Glutamatergic neuron (in vitro differentiated cells): ENCODE results near the gene WWTR1. TPM values are rescaled to one million over a fixed set of nuclear protein-coding genes. Genes with fewer than 3 reads are reported as not detected.

ENCODE experiments used
- DNase-seq: peaks from one replicate; pipeline ENCODE4 v3.0.0; 2022
- H3K27ac Mint-ChIP-seq: one replicate; pipeline ENCODE4 v1.8.0; 2020; ENCODE audit warnings: mild to moderate bottlenecking, mixed read lengths, inconsistent platforms; ENCODE audit not compliant: unreplicated experiment
- H3K27me3 Mint-ChIP-seq: one replicate; pipeline ENCODE4 v1.8.0; 2020; ENCODE audit warnings: mild to moderate bottlenecking, moderate library complexity, mixed read lengths, inconsistent platforms; ENCODE audit not compliant: unreplicated experiment
- H3K36me3 Mint-ChIP-seq: one replicate; pipeline ENCODE4 v1.8.0; 2020; ENCODE audit warnings: mild to moderate bottlenecking, mixed read lengths, inconsistent platforms; ENCODE audit not compliant: unreplicated experiment
- H3K4me1 Mint-ChIP-seq: one replicate; pipeline ENCODE4 v1.8.0; 2020; ENCODE audit warnings: mild to moderate bottlenecking, low read depth, mixed read lengths, inconsistent platforms; ENCODE audit not compliant: unreplicated experiment
- H3K4me3 Mint-ChIP-seq: one replicate; pipeline ENCODE4 v1.8.0; 2020; ENCODE audit warnings: mild to moderate bottlenecking, mixed read lengths, inconsistent platforms; ENCODE audit not compliant: unreplicated experiment
- H3K9me3 Mint-ChIP-seq: one replicate; pipeline ENCODE4 v1.8.0; 2020; ENCODE audit warnings: mild to moderate bottlenecking, moderate library complexity, mixed read lengths, inconsistent platforms; ENCODE audit not compliant: unreplicated experiment
- CTCF ChIP-seq: fragments of 200-600 bp; sonication (generic); IDR thresholded peaks from one replicate; pipeline ENCODE4 v1.5.0; 2021; ENCODE audit not compliant: partially characterized antibody, unreplicated experiment
- total RNA-seq: library from RNA; stranded (reverse); fragmentation: NEBNext Ultra II Directional; extraction: Animal tissue kit (Norgen Biotek cat#: 25700); gene quantifications from one replicate; pipeline ENCODE4 v1.2.1, GENCODE V29; 2021; ENCODE audit not compliant: unreplicated experiment

Gene WWTR1
- total RNA-seq, 1 donor from 2014 or later = 2.3 TPM

- no peak overlapping the region for H3K27ac Mint-ChIP-seq
- no peak for TF ChIP-seq CTCF
- H3K36me3 Mint-ChIP-seq = no peaks in the 10 kb centered on the region
- H3K27me3 Mint-ChIP-seq = peaks cover 3% of the 10 kb centered on the region
- no peaks in the 10 kb centered on the region for H3K9me3 Mint-ChIP-seq
- H3K4me1 Mint-ChIP-seq = no peaks in the 10 kb centered on the region
- DNase-seq = no peak
- no peak overlapping the region for H3K4me3 Mint-ChIP-seq
Measured at GRCh38 chr3:149663966-149664365, 6.1 kb upstream of the WWTR1 start.

DNA sequence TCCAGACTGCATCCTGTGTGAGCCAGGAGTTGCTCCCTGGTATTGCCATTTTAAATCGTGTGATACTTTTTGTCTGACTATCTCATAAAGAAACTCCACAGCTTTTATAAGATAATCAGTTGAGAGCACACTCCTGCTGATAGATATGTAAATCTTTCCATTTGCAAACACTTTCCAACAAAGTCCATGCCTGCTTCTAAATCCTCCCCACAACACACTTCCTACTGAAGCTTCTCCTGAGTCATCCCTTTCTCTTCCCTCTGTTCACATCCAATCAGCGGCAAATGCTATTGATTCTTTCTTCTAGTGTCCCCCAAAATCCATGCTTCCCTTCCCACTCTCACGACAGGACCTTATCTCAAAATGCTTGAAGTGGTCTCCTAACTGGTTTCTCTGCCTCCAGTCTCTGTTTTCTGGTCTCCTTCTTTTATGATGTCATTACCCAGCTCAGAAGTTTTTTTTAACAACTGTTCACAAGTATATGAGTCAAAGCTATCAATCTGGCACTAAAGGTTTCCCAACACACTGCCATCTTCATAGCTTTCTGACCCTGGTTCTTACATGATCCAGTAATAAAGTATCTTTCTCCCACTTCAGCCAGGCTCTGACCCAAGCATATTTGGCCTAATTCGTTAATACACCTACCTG lies 4.5 kb upstream of the WWTR1 start:
- H3K27me3 Mint-ChIP-seq = peaks cover 3% of the 10 kb centered on the region
- TF ChIP-seq CTCF = no peak
- no peak for DNase-seq
- peaks cover 3% of the 10 kb centered on the region for H3K4me1 Mint-ChIP-seq
- no peaks in the 10 kb centered on the region for H3K9me3 Mint-ChIP-seq
- no peak overlapping the region for H3K27ac Mint-ChIP-seq
- no peaks in the 10 kb centered on the region for H3K36me3 Mint-ChIP-seq
- no peak overlapping the region for H3K4me3 Mint-ChIP-seq

DNA sequence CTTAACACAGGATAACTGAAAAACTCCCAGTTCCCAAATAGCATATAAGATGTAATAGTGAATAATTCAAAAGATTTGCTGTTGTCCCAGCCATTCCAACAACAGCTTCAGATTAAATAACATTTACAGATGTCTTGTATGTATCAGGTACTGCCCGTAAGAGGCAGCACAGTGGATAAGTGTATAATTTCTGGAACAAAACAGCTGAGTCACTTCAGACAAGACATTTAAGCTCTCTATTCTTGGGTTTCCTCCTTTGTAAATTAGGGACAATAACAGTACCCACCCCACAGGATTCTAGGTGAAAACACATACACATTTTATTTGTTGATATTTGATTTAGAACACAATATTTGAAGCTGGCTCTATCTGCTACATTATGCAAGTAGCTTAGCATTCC lies 2.6 kb upstream of the WWTR1 start:
- H3K4me3 Mint-ChIP-seq = no peak overlapping the region
- H3K27ac Mint-ChIP-seq = no peak overlapping the region

DNA sequence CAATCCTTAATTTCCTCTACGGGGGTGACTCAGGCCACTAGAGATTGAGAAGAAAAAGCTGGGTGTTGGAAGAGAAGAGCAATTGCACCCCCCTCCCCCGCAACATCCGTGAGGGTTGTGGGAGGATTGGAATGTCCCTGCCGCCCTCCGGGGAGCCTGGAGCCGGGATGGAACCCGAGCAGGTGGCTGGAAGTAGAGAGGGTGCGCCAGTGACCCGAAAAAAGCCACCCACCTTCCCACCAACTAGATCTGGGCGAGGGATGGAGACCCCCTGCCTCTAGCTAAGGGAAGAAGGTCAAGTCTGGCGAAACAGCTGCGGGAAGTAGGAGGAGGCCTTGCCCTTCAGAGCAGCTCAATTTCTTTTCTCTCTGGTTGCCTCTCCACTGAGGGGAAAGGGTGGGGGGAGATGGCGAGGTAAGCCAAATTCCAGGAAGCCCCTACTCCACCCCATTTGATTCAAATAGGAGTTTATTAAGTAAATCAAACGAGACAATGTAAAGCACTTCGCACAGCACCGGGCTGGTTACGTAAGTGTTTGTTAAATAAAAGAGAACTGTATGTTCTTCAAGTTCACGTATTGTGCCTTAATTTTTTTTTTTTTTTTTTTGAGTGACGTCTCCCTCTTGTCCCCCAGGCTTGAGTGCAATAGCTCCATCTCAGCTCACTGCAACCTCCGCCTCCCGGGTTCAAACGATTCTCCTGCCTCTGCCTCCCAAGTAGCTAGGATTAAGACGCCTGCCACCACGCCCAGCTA lies 1.1 kb upstream of the WWTR1 start:
- Mint-ChIP-seq H3K9me3 (peaks cover 6% of the 10 kb centered on the region), H3K4me1 (peaks cover 6% of the 10 kb centered on the region), H3K27ac (peak overlapping the region; percentile 89), H3K27me3 (peaks cover 10% of the 10 kb centered on the region), H3K4me3 (peak overlapping the region; percentile 92), H3K36me3 (no peaks in the 10 kb centered on the region)
- no peak for TF ChIP-seq CTCF
- DNase-seq = peak; percentile 33

More for the DNA sequence above, 2.6 kb upstream of the WWTR1 start:
- no peak for TF ChIP-seq CTCF
- H3K36me3 Mint-ChIP-seq = no peaks in the 10 kb centered on the region
- DNase-seq = no peak
- peaks cover 10% of the 10 kb centered on the region for H3K27me3 Mint-ChIP-seq
- peaks cover 6% of the 10 kb centered on the region for H3K9me3 Mint-ChIP-seq
- H3K4me1 Mint-ChIP-seq = peaks cover 6% of the 10 kb centered on the region

DNA sequence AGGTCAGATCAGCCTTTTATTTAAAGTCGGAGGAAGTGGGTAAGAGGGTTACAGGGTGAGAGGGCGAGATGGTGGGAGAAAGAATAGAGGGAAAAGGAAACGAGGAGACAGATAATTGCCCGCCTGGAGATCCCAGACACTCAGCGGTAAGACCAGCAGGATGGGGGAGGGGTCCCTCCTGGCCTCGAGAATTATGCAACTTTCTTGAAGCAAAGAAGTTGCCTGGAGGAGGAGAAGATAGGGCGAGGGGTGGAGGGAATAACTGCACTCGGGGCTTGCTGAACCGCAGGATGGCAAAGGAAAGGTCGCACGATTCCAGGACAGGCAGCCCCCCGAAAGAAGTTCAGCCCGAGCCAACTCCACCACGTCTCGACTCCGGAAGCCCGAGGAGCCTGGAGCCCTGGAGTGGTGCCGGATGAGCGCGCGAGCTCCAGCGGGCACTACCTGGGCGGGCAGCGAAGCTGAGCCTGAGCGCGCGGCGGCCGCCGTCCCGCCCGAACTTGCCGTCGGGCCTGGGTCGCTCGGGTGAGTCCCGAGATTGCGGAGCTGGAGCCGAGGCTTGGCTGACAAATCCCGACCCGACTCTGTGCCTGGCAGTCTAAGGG lies 402 bp downstream of the WWTR1 start:
- H3K4me3 Mint-ChIP-seq = peak overlapping the region; percentile 92
- H3K27me3 Mint-ChIP-seq = peaks cover 9% of the 10 kb centered on the region
- peaks cover 6% of the 10 kb centered on the region for H3K4me1 Mint-ChIP-seq
- DNase-seq = no peak
- H3K36me3 Mint-ChIP-seq = no peaks in the 10 kb centered on the region
- H3K9me3 Mint-ChIP-seq = peaks cover 6% of the 10 kb centered on the region
- TF ChIP-seq CTCF = no peak
- no peak overlapping the region for H3K27ac Mint-ChIP-seq
